HL-60/S4 treated with phorbol 12-myristate 13-acetate at 8.2 ng/mL for 4 days and 3 days (cell line): ENCODE measurements around the gene P2RX4.
"Not testable (repeated sequence)": the region's sequence is repeated elsewhere in the genome, so short reads cannot be mapped to it uniquely, and the experiment has no call there.

Experiments
- in situ Hi-C: fragments of 300-500 bp; cut with MboI; formaldehyde crosslinking; loops from 2 replicates; pipeline ENCODE4 v1.15.0; 2022; ENCODE audit warnings: low sequenced_read_pairs

P2RX4 gene

DNA sequence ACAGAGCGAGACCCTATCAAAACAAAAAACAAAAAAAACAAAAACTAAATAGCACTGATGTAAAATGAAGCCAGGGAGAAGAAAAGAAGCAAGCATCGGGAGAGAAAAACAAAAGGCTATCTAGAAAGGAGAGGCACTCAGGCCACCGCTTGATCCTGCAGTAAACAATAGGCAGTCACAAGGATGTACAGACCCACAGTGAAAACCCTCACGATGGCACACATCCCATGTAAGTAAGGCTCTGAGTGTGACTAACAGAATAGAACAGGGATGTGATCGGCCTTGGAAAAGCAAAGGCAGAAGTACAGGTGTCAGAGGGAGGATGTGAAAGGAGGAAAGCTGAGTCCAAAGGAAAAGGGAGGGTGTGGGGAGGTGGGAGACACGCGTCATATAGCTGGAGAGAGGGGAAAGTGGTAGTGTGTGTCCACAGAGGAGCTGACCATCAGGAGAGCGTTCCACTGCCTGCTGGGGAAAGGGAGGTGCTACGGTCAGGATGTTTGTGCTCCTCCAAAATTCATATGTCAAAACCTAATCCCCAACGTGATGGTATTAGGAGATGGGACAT, 55.1 kb downstream of the P2RX4 start:
- in situ Hi-C loops = no loop called here

DNA sequence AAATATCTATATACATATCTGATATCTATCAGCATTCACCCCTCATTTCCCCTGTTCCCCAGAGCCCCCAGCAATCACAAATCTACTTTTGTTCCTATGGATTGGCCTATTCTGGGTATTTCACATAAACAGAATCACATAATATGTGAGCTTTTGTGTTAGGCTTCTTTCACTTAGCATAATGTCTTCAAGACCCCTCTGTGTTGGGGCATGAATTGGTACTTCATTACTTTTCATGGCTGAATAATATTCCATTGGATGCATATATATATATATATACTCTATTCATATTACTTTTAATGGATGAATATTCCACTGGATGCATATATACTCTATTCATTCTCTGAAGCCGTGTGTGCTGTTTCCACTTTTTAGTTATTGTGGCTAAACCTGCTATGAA, 57.9 kb downstream of the P2RX4 start:
- in situ Hi-C loops = no loop called here

DNA sequence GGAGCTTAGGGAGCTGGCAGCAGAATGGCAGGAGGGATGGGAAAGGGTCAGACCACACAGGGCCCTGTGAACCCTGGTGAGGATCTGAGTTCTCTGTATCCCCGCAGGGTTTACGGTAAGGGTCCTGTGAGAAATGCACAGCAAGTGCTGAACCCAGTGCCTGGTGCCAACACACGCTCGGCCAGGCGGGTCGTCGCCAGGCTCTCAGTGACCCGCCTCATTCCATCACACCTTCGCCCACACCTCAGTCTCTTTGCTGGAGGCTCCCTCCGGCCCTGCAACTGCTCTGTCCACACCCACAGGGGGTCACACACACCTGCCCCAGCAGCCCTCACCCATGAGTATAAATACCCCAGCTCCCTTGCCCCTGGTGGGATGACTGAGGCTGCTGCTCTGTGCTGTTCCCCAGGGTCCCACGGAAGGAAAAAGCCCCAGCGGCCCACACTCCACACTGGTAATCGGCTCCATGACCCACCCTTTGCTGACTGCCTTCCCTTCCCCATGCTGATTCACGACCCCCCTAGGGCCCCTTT, 63.5 kb downstream of the P2RX4 start:
- in situ Hi-C loops = no loop called here

DNA sequence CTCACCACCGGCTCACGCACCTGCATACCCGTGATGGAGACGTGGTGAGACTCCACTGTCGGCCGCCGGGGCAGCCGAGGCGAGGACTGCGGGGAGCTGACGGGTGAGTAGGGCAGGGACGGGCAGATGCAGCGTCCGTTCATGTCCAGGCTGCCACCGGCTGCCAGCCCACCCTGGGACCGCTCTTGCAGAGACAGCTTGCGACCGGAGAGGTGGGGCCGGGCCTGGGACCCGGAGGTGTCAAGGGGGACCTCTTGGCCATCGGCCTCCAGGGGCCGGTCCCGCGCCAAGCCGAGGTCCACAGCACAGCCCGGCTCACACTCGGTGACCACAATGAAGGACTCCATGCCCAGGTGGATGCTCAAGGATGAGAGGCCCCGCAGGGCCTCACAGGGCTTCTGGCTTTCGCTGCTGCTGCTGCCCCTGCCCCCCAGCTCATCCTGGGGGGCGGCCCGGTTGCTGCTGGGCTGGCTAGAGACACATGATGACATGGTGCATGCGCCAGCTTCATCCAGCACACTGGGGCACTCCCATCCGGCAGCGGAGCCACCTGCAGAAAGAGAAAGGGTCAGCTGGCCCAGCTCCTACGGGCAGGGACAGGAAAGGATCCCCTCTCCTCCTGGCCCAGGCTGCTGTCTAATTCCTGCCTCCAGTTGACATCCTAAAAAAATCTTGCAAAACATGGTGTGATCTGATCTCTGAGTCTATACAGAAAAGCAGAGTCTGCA, 64.3 kb downstream of the P2RX4 start:
- in situ Hi-C loops = no loop called here

DNA sequence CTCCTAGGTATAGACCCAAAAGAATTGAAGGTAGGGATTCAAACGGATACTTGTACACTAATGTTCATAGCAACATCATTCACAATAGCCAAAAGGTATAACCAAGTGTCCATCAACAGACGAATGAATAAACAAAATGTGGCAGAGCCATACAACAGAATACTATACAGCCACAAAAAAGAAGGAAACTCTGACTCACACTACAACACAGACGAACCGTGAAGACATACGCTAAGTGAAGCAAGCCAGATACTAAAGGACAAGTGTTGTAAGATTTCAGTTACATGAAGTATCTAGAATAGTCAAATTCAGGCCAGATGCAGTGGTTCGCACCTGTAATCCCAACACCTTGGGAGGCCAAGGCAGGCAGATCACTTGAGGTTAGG, 67.4 kb downstream of the P2RX4 start:
- in situ Hi-C loops = no loop called here

DNA sequence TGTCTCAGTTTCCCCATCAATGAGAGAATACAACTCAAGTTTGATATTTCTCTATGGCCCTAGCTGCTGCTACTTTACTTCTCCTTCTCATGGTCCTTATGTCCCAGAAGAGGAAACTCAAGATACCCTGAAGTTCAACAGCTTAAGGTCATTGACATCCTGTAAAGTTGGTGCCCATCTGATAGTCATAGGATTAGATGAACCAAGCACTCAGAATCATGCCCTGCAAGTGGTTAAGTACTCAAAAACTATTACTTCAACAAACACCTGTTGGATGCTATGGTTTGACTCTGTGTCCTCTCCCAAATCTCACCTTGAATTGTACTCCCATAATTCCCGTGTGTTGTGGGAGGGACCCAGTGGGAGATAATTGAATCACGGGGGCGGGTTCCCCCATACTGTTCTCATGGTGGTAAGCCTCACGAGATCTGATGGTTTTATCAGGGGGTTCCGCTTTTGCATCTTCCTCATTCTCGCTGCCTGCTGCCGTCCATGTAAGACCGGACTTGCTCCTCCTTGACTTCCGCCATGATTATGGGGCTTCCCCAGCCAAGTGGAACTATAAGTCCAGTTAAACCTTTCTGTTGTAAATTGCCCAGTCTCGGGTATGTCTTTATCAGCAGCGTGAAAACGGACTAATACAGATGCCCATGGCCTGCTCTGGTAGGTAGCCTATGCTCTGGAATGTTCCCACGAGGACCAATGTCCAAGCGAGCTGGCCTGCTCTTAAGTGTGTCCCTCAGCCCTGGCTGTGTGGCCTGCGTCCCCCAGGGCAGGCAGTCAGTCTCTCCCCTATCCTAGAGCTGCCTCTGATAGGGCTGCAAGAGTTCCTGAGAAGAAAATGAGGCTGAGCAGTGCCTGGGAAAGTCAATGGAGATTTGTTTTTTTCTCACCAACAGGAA, 68.5 kb downstream of the P2RX4 start:
- in situ Hi-C loops = no loop called here

DNA sequence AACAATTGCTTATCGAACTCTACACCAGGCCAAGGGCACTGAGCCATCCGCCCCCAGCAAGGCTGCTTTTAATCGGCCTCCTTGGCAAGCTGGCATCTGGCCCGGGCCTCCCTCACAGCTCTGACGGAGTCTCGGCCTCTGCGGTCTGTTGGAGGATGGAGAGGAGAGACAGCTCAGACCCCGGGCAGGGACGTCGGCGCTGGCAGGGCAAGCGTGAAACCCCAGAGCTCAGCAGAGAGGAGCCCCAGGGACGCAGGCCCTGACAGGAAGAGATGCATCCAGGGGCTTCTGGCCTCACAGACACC, 69.1 kb downstream of the P2RX4 start:
- in situ Hi-C loops = no loop called here

DNA sequence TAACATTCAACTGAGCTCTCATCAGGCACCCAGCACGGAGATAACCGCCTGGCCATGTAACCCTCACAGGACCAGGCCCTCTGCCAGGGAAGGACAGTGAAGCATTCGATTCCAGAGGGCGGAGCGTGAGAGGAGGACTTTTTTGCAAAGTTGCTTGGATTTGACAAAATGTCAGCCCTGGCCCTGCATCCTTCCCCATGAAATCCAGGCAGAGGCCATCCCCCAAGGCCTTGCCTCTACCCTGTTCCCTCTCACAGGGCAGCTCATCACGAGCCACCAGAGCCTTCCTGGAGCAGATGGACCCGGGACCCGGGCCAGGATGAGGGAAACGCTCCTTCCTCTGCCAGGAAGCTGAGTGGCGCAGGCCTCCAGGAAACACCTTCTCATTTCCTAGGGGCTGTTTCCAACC, 69.6 kb downstream of the P2RX4 start:
- in situ Hi-C loops = no loop called here

DNA sequence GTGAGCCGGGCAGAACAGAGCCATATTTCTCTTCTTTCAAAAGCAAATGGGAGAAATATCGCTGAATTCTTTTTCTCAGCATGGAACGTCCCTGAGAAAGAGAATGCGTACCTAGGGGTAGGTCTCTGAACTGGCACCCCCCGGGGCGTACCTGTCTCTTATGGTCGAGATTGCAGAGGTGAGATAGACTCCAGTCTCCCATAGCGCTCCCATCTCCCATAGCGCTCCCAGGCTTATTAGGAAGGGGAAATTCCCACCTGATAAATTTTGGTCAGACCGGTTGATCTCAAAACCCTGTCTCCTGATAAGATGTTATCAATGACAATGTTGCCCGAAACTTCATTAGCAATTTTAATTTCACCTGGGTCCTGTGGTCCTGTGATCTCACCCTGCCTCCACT, 70.6 kb downstream of the P2RX4 start:
- in situ Hi-C loops = not testable (repeated sequence)

DNA sequence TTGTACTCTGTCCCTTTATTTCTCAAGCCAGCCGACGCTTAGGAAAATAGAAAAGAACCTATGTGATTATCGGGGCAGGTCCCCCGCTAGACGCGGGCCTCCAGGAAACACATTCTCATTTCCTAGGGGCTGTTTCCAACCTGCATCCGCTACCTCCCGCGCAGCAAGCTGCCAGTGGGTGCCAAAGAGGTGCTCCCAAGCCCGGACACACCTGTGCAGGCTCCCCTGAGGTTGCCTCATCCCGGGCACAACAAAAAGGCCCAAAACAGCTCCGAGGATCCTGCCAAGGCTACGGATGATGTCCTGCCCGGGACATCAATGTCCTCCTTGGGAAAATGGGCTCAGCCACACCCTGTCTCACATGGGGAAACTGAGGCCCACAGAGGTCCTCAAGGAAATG, 71.2 kb downstream of the P2RX4 start:
- in situ Hi-C loops = not testable (repeated sequence)

DNA sequence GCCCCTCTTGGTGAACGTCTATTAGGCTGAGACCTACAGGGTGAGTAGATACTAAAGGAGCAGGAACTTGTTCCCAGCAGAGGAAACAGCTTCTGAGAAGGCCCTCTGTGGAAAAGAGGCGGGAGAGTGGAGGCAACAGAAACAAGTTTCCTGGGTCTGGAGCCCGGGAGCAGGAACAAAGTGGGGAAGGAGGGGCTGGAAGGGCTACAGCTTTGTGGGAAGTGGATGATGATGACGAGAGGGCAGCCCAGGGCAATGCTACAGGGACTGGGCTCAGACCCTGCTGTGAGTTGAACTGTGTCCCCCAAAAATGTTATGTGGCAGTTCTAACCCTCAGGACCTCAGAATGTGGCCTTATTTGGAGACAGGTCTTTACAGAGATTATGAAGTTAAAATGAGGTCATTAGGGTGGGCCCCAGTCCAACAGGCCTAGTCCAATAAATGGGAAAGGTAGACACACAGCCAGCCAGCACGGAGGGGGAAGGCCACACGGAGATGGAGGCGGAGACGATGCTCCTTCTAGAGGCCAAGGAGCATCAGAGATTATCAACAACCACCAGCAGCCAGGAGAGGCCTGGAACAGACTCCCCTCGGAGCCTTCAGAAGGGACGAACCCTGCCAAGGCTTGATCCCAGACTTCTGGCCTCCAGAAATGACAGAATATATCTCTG, 72.3 kb downstream of the P2RX4 start:
- in situ Hi-C loops = no loop called here

DNA sequence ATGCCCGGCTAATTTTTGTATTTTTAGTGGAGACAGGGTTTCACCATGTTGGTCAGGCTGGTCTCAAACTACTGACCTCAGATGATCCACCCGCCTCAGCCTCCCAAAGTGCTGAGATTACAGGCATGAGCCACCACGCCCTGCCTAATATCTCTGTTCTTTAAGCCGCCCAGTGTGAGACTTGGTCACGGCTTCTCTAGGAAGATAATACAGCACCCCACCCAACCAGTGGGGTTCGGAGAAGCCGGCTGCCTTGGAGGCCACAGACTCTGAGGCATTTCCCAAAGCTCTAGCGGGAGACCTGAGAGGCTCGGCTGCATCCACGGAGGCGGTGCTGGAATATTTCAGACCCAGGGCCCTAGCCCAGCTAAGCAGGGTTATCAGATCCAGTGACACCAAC, 73.0 kb downstream of the P2RX4 start:
- in situ Hi-C loops = not testable (repeated sequence)

DNA sequence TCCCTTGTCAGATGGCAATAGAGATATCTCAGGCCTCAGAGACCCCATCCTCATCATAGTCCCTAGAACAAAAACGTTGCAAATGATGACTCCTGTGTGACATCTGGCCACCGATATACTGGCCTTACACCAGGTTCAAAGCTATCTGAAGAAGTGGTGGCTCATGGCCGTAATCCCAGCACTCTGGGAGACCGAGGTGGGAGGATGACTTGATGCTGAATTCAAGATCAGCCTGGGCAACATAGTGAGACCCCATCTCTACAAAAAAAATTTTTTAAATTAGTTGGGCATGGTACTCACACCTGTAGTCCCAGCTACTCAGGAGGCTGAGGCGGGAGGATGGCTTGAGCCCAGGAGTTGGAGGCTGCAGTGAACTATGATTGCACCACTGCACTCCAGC, 73.5 kb downstream of the P2RX4 start:
- in situ Hi-C loops = no loop called here
